ENCODE data around the gene S100A2. TPM values are rescaled to one million over a fixed set of nuclear protein-coding genes. Genes with fewer than 3 reads are reported as not detected.

S100A2 gene
- total RNA-seq, 1 experiment from 2014 or later = 373 TPM

DNA sequence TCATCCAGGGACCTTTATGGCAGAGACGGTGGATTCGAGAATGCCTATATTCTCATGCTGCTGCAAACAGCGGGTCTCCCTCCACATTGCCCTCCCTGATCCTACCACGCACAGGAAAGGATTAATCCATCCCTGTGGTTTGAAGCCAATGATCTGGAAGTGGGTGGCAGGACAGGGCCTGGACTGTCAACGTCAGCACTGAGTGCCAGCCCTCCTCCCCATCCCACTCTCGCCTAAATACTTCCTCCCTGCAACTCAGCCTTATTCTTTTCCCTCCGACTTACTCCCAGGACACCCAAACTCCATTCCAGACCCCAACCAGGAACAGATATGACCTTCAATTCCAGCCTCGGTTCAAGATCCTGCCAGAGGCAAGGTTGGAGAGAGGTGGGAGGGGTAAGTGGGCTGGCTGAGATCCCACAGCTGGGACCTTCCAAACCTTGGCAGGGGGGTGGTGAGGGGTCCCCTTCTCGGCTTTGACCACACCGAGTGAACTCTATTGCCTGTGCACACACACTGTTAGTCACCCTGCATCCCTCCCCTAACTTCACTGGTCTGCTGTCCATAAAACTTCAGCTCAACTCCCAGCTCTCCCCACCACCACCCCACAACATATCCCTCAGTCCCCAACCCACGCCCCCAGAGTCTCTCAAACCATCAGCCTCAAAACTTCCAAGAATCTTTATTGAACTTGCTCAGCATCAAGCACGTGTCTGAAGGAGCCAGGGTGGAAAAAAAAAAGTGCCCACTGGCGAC lies 22.5 kb downstream of the S100A2 start:
- BruUV-seq (replicated peaks) = no TSS peak
- CTCF ChIA-PET = no interaction called here

DNA sequence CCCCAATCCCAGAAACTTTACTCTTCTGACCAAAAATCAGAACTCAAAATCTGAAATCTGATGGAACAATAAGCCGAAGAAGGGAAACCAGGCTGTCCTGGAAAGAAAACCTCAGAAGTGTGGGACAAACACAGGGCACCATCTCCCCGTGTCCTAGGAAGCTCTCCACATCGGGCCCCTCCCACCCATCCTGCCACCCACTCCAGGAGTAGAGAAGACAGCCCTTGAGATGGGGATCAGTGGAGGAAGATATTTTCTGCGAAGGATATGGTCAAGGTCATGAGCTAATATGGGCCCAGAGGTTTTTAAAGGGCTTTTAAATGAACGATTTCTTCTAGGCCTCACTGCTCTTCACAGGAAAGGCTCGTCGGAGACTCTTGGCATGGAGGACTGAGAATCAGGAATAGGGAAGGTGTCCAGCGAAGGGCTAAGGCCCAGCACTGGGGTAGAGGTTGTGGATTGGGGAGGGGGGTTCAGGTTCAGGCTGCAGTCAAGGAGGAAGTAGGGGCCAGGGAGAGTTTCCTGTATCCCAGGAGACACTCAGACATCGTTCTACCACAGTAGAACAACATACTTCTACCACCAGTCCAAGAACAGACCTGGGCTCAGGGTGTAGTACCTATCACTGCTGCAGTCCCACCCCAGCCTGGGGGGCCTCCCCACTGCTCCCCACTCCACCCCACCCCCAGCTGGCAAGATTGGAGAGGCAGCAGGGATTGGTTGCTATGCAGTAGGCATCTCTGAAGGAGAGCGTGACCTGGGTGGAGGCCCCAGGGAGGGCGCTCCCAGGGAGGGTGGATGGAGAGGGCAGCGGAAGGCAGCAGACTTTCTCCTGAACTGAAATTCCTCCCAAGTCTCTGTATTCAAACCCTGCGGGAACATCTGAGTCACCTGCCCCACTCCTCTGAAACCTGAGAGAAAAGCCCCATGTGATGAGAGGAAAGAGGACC lies 23.7 kb downstream of the S100A2 start:
- H3K36me3 ChIP-seq (ENCODE audit: low read depth, low read length) = no peaks in the 10 kb centered on the region
- peak overlapping the region; percentile 74 for H3K9ac ChIP-seq (ENCODE audit: low read length)
- no peak for TF ChIP-seq EZH2 (IDR thresholded peaks at IDR 0.05; ENCODE audit: low read length, unreplicated experiment)
- DNase-seq = no peak
- H3F3A ChIP-seq (ENCODE audit: low read length, unreplicated experiment) = peaks cover 5% of the 10 kb centered on the region
- H2AFZ ChIP-seq (ENCODE audit: low read length) = no peak overlapping the region
- no peaks in the 10 kb centered on the region for H3K9me2 ChIP-seq (replicated peaks; ENCODE audit: low read length)
- ChIA-PET CTCF (no interaction called here), POLR2A (ENCODE audit: unreplicated experiment) (no interaction called here)
- BruUV-seq (replicated peaks) = no TSS peak
- H3K4me2 ChIP-seq (ENCODE audit: low read length) = peak overlapping the region; percentile 71
- no peak for ATAC-seq
- peaks cover 72% of the 10 kb centered on the region for H3K4me1 ChIP-seq (ENCODE audit: insufficient read depth, low read length)
- H3K4me3 ChIP-seq (ENCODE audit: low read length) = no peak overlapping the region
- no peaks in the 10 kb centered on the region for H3K9me3 ChIP-seq (ENCODE audit: low read length)
- intact Hi-C loops (cut with micrococcal nuclease) = no loop called here
- no peaks in the 10 kb centered on the region for H3K27me3 ChIP-seq (ENCODE audit: low read length)
- H4K20me1 ChIP-seq (ENCODE audit: low read length) = no peaks in the 10 kb centered on the region
- H3K79me2 ChIP-seq (ENCODE audit: low read length) = peaks cover 19% of the 10 kb centered on the region
- peak overlapping the region; percentile 93 for H3K27ac ChIP-seq (ENCODE audit: low read length)

More for the DNA sequence above, 22.5 kb downstream of the S100A2 start:
- ATAC-seq (no peak), DNase-seq (no peak)
- no peak overlapping the region for H3K4me3 ChIP-seq (ENCODE audit: low read length)
- H3K27ac ChIP-seq (ENCODE audit: low read length) = no peak overlapping the region
- peaks cover 68% of the 10 kb centered on the region for H3K4me1 ChIP-seq (ENCODE audit: insufficient read depth, low read length)
- no peaks in the 10 kb centered on the region for H4K20me1 ChIP-seq (ENCODE audit: low read length)
- H3K9me2 ChIP-seq (replicated peaks; ENCODE audit: low read length) = no peaks in the 10 kb centered on the region
- peaks cover 5% of the 10 kb centered on the region for H3F3A ChIP-seq (ENCODE audit: low read length, unreplicated experiment)
- 0 out of 2 replicates have a peak overlapping the region, but pooled peaks have one; percentile 73 for H3K4me2 ChIP-seq (ENCODE audit: low read length)
- intact Hi-C loops (cut with micrococcal nuclease) = no loop called here
- H3K9me3 ChIP-seq (ENCODE audit: low read length) = no peaks in the 10 kb centered on the region
- no peaks in the 10 kb centered on the region for H3K27me3 ChIP-seq (ENCODE audit: low read length)
- peaks cover 19% of the 10 kb centered on the region for H3K79me2 ChIP-seq (ENCODE audit: low read length)
- POLR2A ChIA-PET (ENCODE audit: unreplicated experiment) = no interaction called here
- H3K36me3 ChIP-seq (ENCODE audit: low read depth, low read length) = no peaks in the 10 kb centered on the region
- H3K9ac ChIP-seq (ENCODE audit: low read length) = no peak overlapping the region
- H2AFZ ChIP-seq (ENCODE audit: low read length) = no peak overlapping the region
- TF ChIP-seq EZH2 (IDR thresholded peaks at IDR 0.05; ENCODE audit: low read length, unreplicated experiment) (no peak), EZH2phosphoT487 (IDR thresholded peaks at IDR 0.05; ENCODE audit: borderline replicate concordance, low read length) (no peak)
- TF ChIP-seq, protein P1, sequence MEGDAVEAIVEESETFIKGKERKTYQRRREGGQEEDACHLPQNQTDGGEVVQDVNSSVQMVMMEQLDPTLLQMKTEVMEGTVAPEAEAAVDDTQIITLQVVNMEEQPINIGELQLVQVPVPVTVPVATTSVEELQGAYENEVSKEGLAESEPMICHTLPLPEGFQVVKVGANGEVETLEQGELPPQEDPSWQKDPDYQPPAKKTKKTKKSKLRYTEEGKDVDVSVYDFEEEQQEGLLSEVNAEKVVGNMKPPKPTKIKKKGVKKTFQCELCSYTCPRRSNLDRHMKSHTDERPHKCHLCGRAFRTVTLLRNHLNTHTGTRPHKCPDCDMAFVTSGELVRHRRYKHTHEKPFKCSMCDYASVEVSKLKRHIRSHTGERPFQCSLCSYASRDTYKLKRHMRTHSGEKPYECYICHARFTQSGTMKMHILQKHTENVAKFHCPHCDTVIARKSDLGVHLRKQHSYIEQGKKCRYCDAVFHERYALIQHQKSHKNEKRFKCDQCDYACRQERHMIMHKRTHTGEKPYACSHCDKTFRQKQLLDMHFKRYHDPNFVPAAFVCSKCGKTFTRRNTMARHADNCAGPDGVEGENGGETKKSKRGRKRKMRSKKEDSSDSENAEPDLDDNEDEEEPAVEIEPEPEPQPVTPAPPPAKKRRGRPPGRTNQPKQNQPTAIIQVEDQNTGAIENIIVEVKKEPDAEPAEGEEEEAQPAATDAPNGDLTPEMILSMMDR (conservative IDR thresholded peaks at IDR 0.05; ENCODE audit: low read depth, low read length) = no peak
